ENCODE results near the gene MYL4.
"Not testable (repeated sequence)": the region's sequence is repeated elsewhere in the genome, so short reads cannot be mapped to it uniquely, and the experiment has no call there.

GRCh38 chr17:47268964-47269363, 59.8 kb downstream of the MYL4 start:
- not testable (repeated sequence) for TF ChIP-seq EZH2 (IDR thresholded peaks at IDR 0.05; ENCODE audit: borderline replicate concordance, low read length); CTCF (IDR thresholded peaks at IDR 0.05; ENCODE audit: low read length)
